Measurements from ENCODE around the gene CRYGA.

DNA sequence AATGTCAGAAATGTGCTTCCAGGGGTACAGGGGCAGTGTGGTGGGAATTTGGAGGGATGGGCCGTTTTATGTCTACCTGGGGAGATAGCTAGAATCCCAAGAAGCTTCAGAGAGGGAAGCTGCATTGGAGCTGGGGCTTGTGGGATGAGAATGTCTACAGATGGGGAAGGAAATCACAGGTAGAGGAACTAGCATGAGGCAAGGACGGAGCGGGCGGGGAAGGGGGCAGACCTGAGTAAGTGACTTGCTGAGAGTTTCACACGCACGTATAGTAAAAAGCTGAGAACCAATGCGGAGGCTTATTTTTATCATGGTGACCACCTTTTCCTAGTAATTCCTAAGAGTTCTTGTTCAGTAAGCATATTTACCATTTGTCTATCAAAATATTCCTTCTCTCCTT is 20.1 kb upstream of the CRYGA start:
- TF ChIP-seq CTCF (IDR thresholded peaks at IDR 0.05) (no peak), POLR2A (IDR thresholded peaks at IDR 0.05) (no peak)

All from esophagus squamous epithelium (tissue), 4 donors.